ENCODE results near the gene RIMBP2.

GRCh38 chr12:130601327-130601726, 114.8 kb downstream of the RIMBP2 start:
- no peak for TF ChIP-seq CTCF (optimal IDR thresholded peaks at IDR 0.05 in 1 of 3, IDR thresholded peaks at IDR 0.05 in 1 of 3, conservative IDR thresholded peaks at IDR 0.05 in 1 of 3; ENCODE audit: extremely low read depth in 1 of 3, insufficient read depth in 2 of 3, low read length in 3 of 3)
- no peak for TF ChIP-seq EZH2 (IDR thresholded peaks at IDR 0.05; ENCODE audit: low read length)
